SJSA1 (cell line): ENCODE data around the gene SKAP2. TPM values are rescaled to one million over a fixed set of nuclear protein-coding genes. Genes with fewer than 3 reads are reported as not detected.
A peak's percentile ranks its signal among the peaks of the same experiment; 100 is the strongest.

Experiments
- DNase-seq, 2 experiments: peaks; one replicate each; pipeline ENCODE4 v3.0.0-alpha.2; 2015 to 2020; ENCODE audit warnings: low spot score in 2 of 2, low read depth in 1 of 2
- H3K27ac ChIP-seq: fragments of 250-450 bp; sonication (Bioruptor Pico); 2 replicates; pipeline ENCODE4 v1.5.1; 2020; ENCODE audit warnings: mild to moderate bottlenecking, moderate library complexity
- H3K27me3 ChIP-seq: fragments of 250-450 bp; sonication (Bioruptor Pico); replicated peaks from 2 replicates; pipeline ENCODE4 v1.5.1; 2020; ENCODE audit warnings: mild to moderate bottlenecking, moderate library complexity
- H3K36me3 ChIP-seq: fragments of 250-450 bp; sonication (Bioruptor Pico); 2 replicates; pipeline ENCODE4 v1.5.1; 2020; ENCODE audit warnings: mild to moderate bottlenecking
- H3K4me1 ChIP-seq: fragments of 250-450 bp; sonication (Bioruptor Pico); replicated peaks from 2 replicates; pipeline ENCODE4 v1.6.1; 2021; ENCODE audit warnings: mild to moderate bottlenecking
- H3K4me3 ChIP-seq: fragments of 250-450 bp; sonication (Bioruptor Pico); 2 replicates; pipeline ENCODE4 v1.5.1; 2020; ENCODE audit warnings: mild to moderate bottlenecking
- H3K9me3 ChIP-seq: fragments of 250-450 bp; sonication (Bioruptor Pico); replicated peaks from 2 replicates; pipeline ENCODE4 v1.5.1; 2020; ENCODE audit warnings: mild to moderate bottlenecking
- total RNA-seq: library from RNA; depleted of rRNA; stranded (reverse); fragments of >200 nt; shearing (Covaris generic); gene quantifications from 2 replicates; pipeline ENCODE4 v1.2.3, GENCODE V29; 2014

The SKAP2 gene
- total RNA-seq, 1 experiment from 2014 or later, result 16.4 TPM

GRCh38 chr7:26691406-26691805 is 173.0 kb downstream of the SKAP2 start:
- H3K4me3 ChIP-seq, result no peak overlapping the region
- H3K36me3 ChIP-seq, result no peaks in the 10 kb centered on the region
- peaks cover 5% of the 10 kb centered on the region for H3K4me1 ChIP-seq
- no peak for DNase-seq
- H3K27ac ChIP-seq, result no peak overlapping the region
- no peaks in the 10 kb centered on the region; the same call in 1 of the 2 replicates for H3K9me3 ChIP-seq
- H3K27me3 ChIP-seq, result no peaks in the 10 kb centered on the region

GRCh38 chr7:26690135-26690805 is 174.1 kb downstream of the SKAP2 start:
- Histone ChIP-seq H3K27me3 (no peaks in the 10 kb centered on the region), H3K4me1 (peaks cover 15% of the 10 kb centered on the region)
- DNase-seq, result no peak

GRCh38 chr7:26688936-26689506 is 175.4 kb downstream of the SKAP2 start:
- Histone ChIP-seq H3K27ac (no peak overlapping the region), H3K36me3 (no peaks in the 10 kb centered on the region), H3K4me1 (peaks cover 19% of the 10 kb centered on the region), H3K9me3 (no peaks in the 10 kb centered on the region; the same call in 1 of the 2 replicates), H3K4me3 (no peak overlapping the region), H3K27me3 (no peaks in the 10 kb centered on the region)
- no peak for DNase-seq

More at GRCh38 chr7:26690135-26690805, 174.1 kb downstream of the SKAP2 start:
- Histone ChIP-seq H3K27ac (no peak overlapping the region), H3K9me3 (no peaks in the 10 kb centered on the region; the same call in 1 of the 2 replicates), H3K4me3 (no peak overlapping the region), H3K36me3 (no peaks in the 10 kb centered on the region)

DNA sequence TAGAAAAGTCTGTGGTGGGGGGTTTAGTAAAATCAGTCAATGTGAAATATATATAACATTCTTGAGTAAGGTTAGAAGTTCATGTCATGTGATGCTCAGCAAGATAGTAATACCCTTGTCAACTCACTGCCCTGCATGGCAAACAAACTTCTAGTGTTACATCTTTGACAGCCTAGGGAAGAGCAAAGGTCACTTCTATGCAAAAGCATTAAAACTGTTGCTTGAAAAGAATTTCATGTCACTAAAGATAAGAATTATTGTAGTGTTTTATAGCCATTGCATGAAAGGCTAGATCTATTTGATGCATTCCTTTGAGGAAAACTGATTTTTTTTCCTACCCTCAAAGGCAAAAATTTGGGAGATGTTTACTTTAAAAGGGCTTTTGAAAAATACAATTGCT is 176.0 kb downstream of the SKAP2 start:
- no peaks in the 10 kb centered on the region; the same call in 1 of the 2 replicates for H3K9me3 ChIP-seq
- peaks cover 19% of the 10 kb centered on the region for H3K4me1 ChIP-seq
- H3K4me3 ChIP-seq, result no peak overlapping the region
- H3K36me3 ChIP-seq, result no peaks in the 10 kb centered on the region
- no peak for DNase-seq
- no peaks in the 10 kb centered on the region for H3K27me3 ChIP-seq
- no peak overlapping the region for H3K27ac ChIP-seq

- no peak for DNase-seq
- Histone ChIP-seq H3K4me3 (no peak overlapping the region), H3K27me3 (no peaks in the 10 kb centered on the region), H3K9me3 (no peaks in the 10 kb centered on the region; the same call in 1 of the 2 replicates), H3K4me1 (peaks cover 19% of the 10 kb centered on the region), H3K36me3 (no peaks in the 10 kb centered on the region), H3K27ac (no peak overlapping the region)
These were observed 177.4 kb downstream of the SKAP2 start for GRCh38 chr7:26687032-26687431.

DNA sequence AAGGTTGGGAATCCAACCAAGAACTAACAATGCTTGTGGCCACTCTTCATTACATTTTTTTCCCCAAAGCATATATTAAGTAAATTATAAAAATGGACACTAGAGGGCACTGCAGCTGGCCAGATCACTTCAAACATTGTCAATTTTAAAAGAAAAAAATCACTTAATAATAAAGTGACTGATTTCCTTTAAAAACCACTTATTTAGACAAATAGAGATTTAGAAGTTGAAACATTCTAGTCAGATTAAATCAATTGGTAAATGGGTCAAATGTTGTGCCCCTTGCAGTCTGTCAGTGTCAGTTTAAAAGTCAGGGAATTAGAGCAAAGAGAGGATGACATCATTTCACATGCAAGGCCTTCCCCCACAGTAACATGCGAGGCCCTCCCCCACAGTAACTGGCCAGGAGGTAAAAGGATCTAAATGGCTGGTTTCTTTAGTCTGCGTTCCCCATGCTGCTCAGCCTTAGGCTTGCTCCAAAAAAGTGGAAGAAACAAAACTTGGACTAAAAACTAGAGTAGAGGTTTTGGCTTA is 177.9 kb downstream of the SKAP2 start:
- Histone ChIP-seq H3K27me3 (no peaks in the 10 kb centered on the region), H3K9me3 (no peaks in the 10 kb centered on the region; the same call in 1 of the 2 replicates), H3K36me3 (no peaks in the 10 kb centered on the region), H3K4me3 (no peak overlapping the region), H3K4me1 (peaks cover 19% of the 10 kb centered on the region), H3K27ac (no peak overlapping the region)
- peak in 1 of 2 experiments; percentile 67 for DNase-seq

- no peak overlapping the region for H3K27ac ChIP-seq
- H3K36me3 ChIP-seq, result no peaks in the 10 kb centered on the region
- no peaks in the 10 kb centered on the region; the same call in 1 of the 2 replicates for H3K9me3 ChIP-seq
- DNase-seq, result no peak
- no peak overlapping the region for H3K4me3 ChIP-seq
- peaks cover 19% of the 10 kb centered on the region for H3K4me1 ChIP-seq
- H3K27me3 ChIP-seq, result no peaks in the 10 kb centered on the region
These were observed 178.8 kb downstream of the SKAP2 start for GRCh38 chr7:26685606-26686005.

GRCh38 chr7:26684447-26684846 is 179.9 kb downstream of the SKAP2 start:
- Histone ChIP-seq H3K36me3 (no peaks in the 10 kb centered on the region), H3K4me1 (peaks cover 19% of the 10 kb centered on the region)
- DNase-seq, result no peak

DNA sequence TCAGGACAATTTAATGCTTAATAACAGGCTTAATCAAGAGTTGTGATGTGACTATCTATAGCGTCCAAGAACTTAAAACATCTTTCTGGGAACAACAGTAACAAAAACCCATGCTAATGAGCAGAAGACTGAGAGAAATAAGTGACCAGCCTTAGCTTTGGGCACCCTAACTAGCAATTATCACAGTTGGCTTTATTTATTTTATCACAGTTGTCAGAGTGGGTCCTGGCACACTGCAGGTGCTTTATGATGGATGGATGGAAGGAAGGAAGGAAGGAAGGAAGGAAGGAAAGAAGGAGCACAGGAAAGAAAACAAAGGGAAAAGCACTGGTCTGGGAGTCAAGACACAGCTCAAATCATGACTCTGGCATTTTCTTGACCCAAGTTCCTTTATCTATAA is 181.1 kb downstream of the SKAP2 start:
- Histone ChIP-seq H3K4me1 (peaks cover 19% of the 10 kb centered on the region), H3K36me3 (no peaks in the 10 kb centered on the region), H3K9me3 (no peaks in the 10 kb centered on the region), H3K27me3 (no peaks in the 10 kb centered on the region), H3K27ac (no peak overlapping the region), H3K4me3 (no peak overlapping the region)
- no peak for DNase-seq

More at GRCh38 chr7:26684447-26684846, 179.9 kb downstream of the SKAP2 start:
- Histone ChIP-seq H3K9me3 (no peaks in the 10 kb centered on the region; the same call in 1 of the 2 replicates), H3K27ac (no peak overlapping the region), H3K4me3 (no peak overlapping the region), H3K27me3 (no peaks in the 10 kb centered on the region)

GRCh38 chr7:26681819-26682418 is 182.5 kb downstream of the SKAP2 start:
- Histone ChIP-seq H3K9me3 (no peaks in the 10 kb centered on the region), H3K4me3 (no peak overlapping the region), H3K27me3 (no peaks in the 10 kb centered on the region), H3K27ac (no peak overlapping the region), H3K36me3 (no peaks in the 10 kb centered on the region), H3K4me1 (peaks cover 19% of the 10 kb centered on the region)
- DNase-seq, result peak in 1 of 2 experiments; percentile 14

DNA sequence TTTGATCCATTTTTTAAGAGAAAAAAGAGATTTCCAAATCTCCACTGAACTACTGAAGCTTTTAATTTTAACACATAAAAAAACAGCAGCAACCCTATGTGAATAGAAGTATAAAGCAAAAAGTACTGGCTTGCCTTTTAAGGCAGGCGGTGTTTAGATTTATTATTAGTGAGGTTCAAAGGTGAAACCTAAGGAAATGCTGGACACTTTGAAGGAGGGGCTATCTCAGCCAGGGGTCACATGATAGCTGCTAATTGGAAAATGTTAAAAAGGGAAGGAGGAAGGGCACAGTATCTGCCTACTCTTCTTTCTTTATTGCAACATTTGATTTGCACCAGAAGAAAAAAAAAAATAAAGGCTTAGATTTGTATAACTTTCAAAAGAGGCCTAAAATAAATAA is 183.8 kb downstream of the SKAP2 start:
- Histone ChIP-seq H3K27ac (no peak overlapping the region), H3K27me3 (no peaks in the 10 kb centered on the region), H3K4me1 (peaks cover 7% of the 10 kb centered on the region), H3K9me3 (no peaks in the 10 kb centered on the region), H3K4me3 (no peak overlapping the region), H3K36me3 (no peaks in the 10 kb centered on the region)
- no peak for DNase-seq

- no peak overlapping the region for H3K27ac ChIP-seq
- H3K9me3 ChIP-seq, result no peaks in the 10 kb centered on the region
- no peaks in the 10 kb centered on the region for H3K36me3 ChIP-seq
- no peaks in the 10 kb centered on the region for H3K4me1 ChIP-seq
- no peak overlapping the region for H3K4me3 ChIP-seq
- DNase-seq, result no peak
- no peaks in the 10 kb centered on the region for H3K27me3 ChIP-seq
These were observed 189.1 kb downstream of the SKAP2 start for GRCh38 chr7:26675143-26675887.

DNA sequence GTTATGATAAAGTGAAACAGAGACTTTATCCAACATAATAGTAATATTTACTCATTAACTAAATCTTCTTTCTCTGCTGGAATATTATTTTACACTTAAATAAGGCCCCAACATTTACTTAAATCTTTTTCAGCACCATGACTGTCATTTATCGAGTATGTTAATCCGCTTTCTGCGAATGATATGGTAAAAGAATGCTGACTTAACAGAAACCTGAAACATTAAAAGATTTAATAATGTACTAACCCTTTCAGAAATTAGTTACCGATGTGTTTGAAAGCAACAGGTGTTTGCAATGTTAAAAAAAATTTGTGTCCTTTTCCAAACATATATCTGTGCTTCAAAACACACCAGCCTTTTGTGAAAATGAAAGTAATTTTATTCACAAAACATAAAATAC is 190.5 kb downstream of the SKAP2 start:
- Histone ChIP-seq H3K9me3 (no peaks in the 10 kb centered on the region), H3K4me1 (no peaks in the 10 kb centered on the region), H3K27me3 (no peaks in the 10 kb centered on the region), H3K36me3 (no peaks in the 10 kb centered on the region), H3K4me3 (no peak overlapping the region), H3K27ac (no peak overlapping the region)
- DNase-seq, result no peak
